BLaER1 treated with 17β-estradiol and CSF1 and Interleukin-3, amounts not matched to agents 10 nM and 100 nM (cell line): ENCODE data around the gene FIBP.

Experiments used
- H3K27ac ChIP-seq, 11 experiments: shearing (Covaris generic); formaldehyde crosslinking; 2 replicates each; pipeline ENCODE4 v1.8.1; 2022
- H3K27me3 ChIP-seq, 11 experiments: shearing (Covaris generic); formaldehyde crosslinking; 2 replicates each; pipeline ENCODE4 v1.8.1; 2022
- H3K36me3 ChIP-seq, 11 experiments: shearing (Covaris generic); formaldehyde crosslinking; 2 replicates each; pipeline ENCODE4 v1.8.1; 2022
- H3K4me1 ChIP-seq, 10 experiments: shearing (Covaris generic); formaldehyde crosslinking; 2 replicates each; pipeline ENCODE4 v1.8.1; 2022
- H3K4me2 ChIP-seq, 11 experiments: shearing (Covaris generic); formaldehyde crosslinking; 2 replicates each; pipeline ENCODE4 v1.8.1; 2022
- H3K4me3 ChIP-seq, 10 experiments: shearing (Covaris generic); formaldehyde crosslinking; 2 replicates each; pipeline ENCODE4 v1.8.1; 2022
- H3K9ac ChIP-seq, 11 experiments: shearing (Covaris generic); formaldehyde crosslinking; 2 replicates each; pipeline ENCODE4 v1.8.1; 2022
- H3K9me3 ChIP-seq, 11 experiments: shearing (Covaris generic); formaldehyde crosslinking; replicated peaks in 1 of 11; 2 replicates each; pipeline ENCODE4 v1.8.1; 2022
- H4K20me1 ChIP-seq, 11 experiments: shearing (Covaris generic); formaldehyde crosslinking; 2 replicates each; pipeline ENCODE4 v1.8.1; 2022
- Cebpa-rat ChIP-seq, 11 experiments: shearing (Covaris generic); IDR thresholded peaks; 2 replicates each; pipeline ENCODE4 v1.8.1; 2022

Gene FIBP

GRCh38 chr11:65868907-65869306 is 19.4 kb downstream of the FIBP start:
- Histone ChIP-seq H4K20me1 (peaks cover 0 to 77% (median 63%) of the 10 kb centered on the region in 11 experiments; a peak in 21 of 22 replicates), H3K4me2 (peak overlapping the region in 10 of 11 experiments; percentile 74 to 98 (median 92); a peak in 13 of 22 replicates), H3K36me3 (peaks cover 35 to 45% (median 41%) of the 10 kb centered on the region in 11 experiments), H3K27ac (no peak overlapping the region), H3K4me1 (peaks cover 43 to 83% (median 47%) of the 10 kb centered on the region in 10 experiments), H3K27me3 (peaks cover 0 to 33% (median 26%) of the 10 kb centered on the region in 11 experiments; a peak in 19 of 22 replicates), H3K4me3 (no peak overlapping the region), H3K9me3 (no peaks in the 10 kb centered on the region), H3K9ac (peak overlapping the region in 3 of 11 experiments; percentile 1 to 24 (median 14); a peak in 2 of 22 replicates)
- TF ChIP-seq Cebpa-rat (IDR thresholded peaks at IDR 0.05) = no peak

GRCh38 chr11:65868076-65868667 is 20.1 kb downstream of the FIBP start:
- H3K27me3 ChIP-seq = peaks cover 0 to 31% (median 24%) of the 10 kb centered on the region in 11 experiments; a peak in 19 of 22 replicates
- 0 out of 22 replicates have a peak overlapping the region, but pooled peaks of 1 of the 11 experiments have one; percentile 1 for H3K9ac ChIP-seq
- H4K20me1 ChIP-seq = peaks cover 0 to 84% (median 68%) of the 10 kb centered on the region in 11 experiments; a peak in 21 of 22 replicates
- peaks cover 38 to 85% (median 47%) of the 10 kb centered on the region in 10 experiments for H3K4me1 ChIP-seq
- H3K9me3 ChIP-seq = no peaks in the 10 kb centered on the region
- H3K27ac ChIP-seq = no peak overlapping the region
- peaks cover 42 to 53% (median 48%) of the 10 kb centered on the region in 11 experiments for H3K36me3 ChIP-seq
- H3K4me3 ChIP-seq = no peak overlapping the region
- peak overlapping the region in 3 of 11 experiments; percentile 81 to 98 (median 92); a peak in 3 of 22 replicates for H3K4me2 ChIP-seq
- TF ChIP-seq Cebpa-rat (IDR thresholded peaks at IDR 0.05) = no peak

GRCh38 chr11:65867284-65868071 is 20.8 kb downstream of the FIBP start:
- H3K27ac ChIP-seq = no peak overlapping the region
- 0 out of 22 replicates have a peak overlapping the region, but pooled peaks of 1 of the 11 experiments have one; percentile 12 for H3K9ac ChIP-seq
- H3K9me3 ChIP-seq = no peaks in the 10 kb centered on the region
- H3K4me2 ChIP-seq = peak overlapping the region in 3 of 11 experiments; percentile 1 to 23 (median 21); a peak in 2 of 22 replicates
- peaks cover 31 to 85% (median 45%) of the 10 kb centered on the region in 10 experiments for H3K4me1 ChIP-seq
- TF ChIP-seq Cebpa-rat (IDR thresholded peaks at IDR 0.05) = no peak
- H3K27me3 ChIP-seq = peaks cover 0 to 24% (median 17%) of the 10 kb centered on the region in 11 experiments; a peak in 14 of 22 replicates
- H3K4me3 ChIP-seq = no peak overlapping the region
- peaks cover 49 to 60% (median 55%) of the 10 kb centered on the region in 11 experiments for H3K36me3 ChIP-seq
- peaks cover 0 to 91% (median 74%) of the 10 kb centered on the region in 11 experiments; a peak in 21 of 22 replicates for H4K20me1 ChIP-seq

- Histone ChIP-seq H3K9me3 (no peaks in the 10 kb centered on the region), H3K4me3 (no peak overlapping the region), H3K36me3 (peaks cover 57 to 68% (median 63%) of the 10 kb centered on the region in 11 experiments), H3K4me2 (peak overlapping the region in 3 of 11 experiments; percentile 1 to 23 (median 21); a peak in 2 of 22 replicates), H3K27ac (no peak overlapping the region), H3K9ac (peak overlapping the region in 1 of 11 experiments; percentile 12; a peak in 1 of 22 replicates), H3K27me3 (peaks cover 0 to 17% (median 10%) of the 10 kb centered on the region in 11 experiments; a peak in 10 of 22 replicates), H4K20me1 (peaks cover 0 to 97% (median 80%) of the 10 kb centered on the region in 11 experiments; a peak in 21 of 22 replicates), H3K4me1 (peaks cover 33 to 85% (median 47%) of the 10 kb centered on the region in 10 experiments)
- TF ChIP-seq Cebpa-rat (IDR thresholded peaks at IDR 0.05) = no peak
Observed at GRCh38 chr11:65866509-65867283, 21.6 kb downstream of the FIBP start.

GRCh38 chr11:65865550-65866172 is 22.6 kb downstream of the FIBP start:
- H3K36me3 ChIP-seq = peaks cover 57 to 69% (median 65%) of the 10 kb centered on the region in 11 experiments
- H4K20me1 ChIP-seq = peaks cover 0 to 97% (median 83%) of the 10 kb centered on the region in 11 experiments; a peak in 21 of 22 replicates
- no peak overlapping the region for H3K9ac ChIP-seq
- no peak for TF ChIP-seq Cebpa-rat (IDR thresholded peaks at IDR 0.05)
- H3K4me3 ChIP-seq = no peak overlapping the region
- H3K27ac ChIP-seq = no peak overlapping the region
- no peaks in the 10 kb centered on the region for H3K9me3 ChIP-seq
- peaks cover 30 to 81% (median 42%) of the 10 kb centered on the region in 10 experiments for H3K4me1 ChIP-seq
- H3K27me3 ChIP-seq = peaks cover 0 to 15% (median 8%) of the 10 kb centered on the region in 11 experiments; a peak in 6 of 22 replicates
- no peak overlapping the region for H3K4me2 ChIP-seq

GRCh38 chr11:65864706-65865471 is 23.4 kb downstream of the FIBP start:
- no peak overlapping the region for H3K4me3 ChIP-seq
- H3K9me3 ChIP-seq = no peaks in the 10 kb centered on the region
- no peak overlapping the region for H3K4me2 ChIP-seq
- H4K20me1 ChIP-seq = peaks cover 0 to 89% (median 76%) of the 10 kb centered on the region in 11 experiments; a peak in 21 of 22 replicates
- peaks cover 57 to 69% (median 65%) of the 10 kb centered on the region in 11 experiments for H3K36me3 ChIP-seq
- no peak overlapping the region for H3K27ac ChIP-seq
- peaks cover 24 to 76% (median 35%) of the 10 kb centered on the region in 10 experiments for H3K4me1 ChIP-seq
- TF ChIP-seq Cebpa-rat (IDR thresholded peaks at IDR 0.05) = no peak
- peaks cover 0 to 14% (median 8%) of the 10 kb centered on the region in 11 experiments; a peak in 6 of 22 replicates for H3K27me3 ChIP-seq
- peak overlapping the region in 3 of 11 experiments; percentile 4 to 92 (median 19); a peak in 2 of 22 replicates for H3K9ac ChIP-seq
